GM18517 (cell line): Measurements from ENCODE around the gene BNIP2.
"Not testable (repeated sequence)": the region's sequence is repeated elsewhere in the genome, so short reads cannot be mapped to it uniquely, and the experiment has no call there.

Experiments
- ATAC-seq: cut with Tn5 transposase; IDR thresholded peaks from one replicate; pipeline ENCODE4 v1.9.1; 2021; ENCODE audit warnings: mild to moderate bottlenecking, moderate library complexity; ENCODE audit not compliant: unreplicated experiment

Gene BNIP2

DNA sequence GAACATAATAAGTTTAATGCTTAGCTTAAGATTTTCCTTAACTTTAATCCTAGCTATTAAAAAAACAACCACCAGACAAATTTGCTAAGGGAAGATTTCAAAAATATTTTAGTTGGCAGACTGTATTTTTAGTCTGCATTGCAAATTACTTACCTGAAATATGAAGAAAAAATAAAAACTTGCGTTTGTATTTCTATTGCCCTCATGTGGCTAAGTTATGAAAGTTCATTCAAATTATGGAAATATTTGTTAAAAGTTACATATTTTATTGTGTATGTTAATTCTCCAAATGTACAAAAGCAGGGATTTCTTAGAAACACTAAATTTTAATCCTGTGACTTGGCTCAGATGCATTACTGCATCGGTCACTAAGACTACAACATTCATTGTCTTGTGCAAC, 46.8 kb downstream of the BNIP2 start:
- no peak for ATAC-seq

DNA sequence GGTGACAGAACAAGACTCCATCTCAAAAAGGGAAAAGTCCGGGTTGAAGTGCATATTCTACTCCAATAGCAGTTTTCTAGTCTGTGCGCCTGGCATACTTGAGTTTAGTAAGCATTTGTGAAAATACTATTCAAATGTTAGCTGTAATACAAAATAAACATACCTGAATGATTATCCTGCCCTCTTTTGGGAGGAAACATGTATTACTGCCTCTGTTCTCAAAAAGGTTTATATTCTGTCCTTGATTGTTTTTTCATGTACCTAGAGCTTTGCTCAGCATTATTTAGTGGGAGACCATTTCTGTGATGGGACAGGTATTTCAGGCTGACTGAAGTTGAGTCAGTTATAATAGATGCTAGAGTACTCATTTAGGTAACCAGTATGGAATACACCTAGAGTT, 51.6 kb downstream of the BNIP2 start:
- not testable (repeated sequence) for ATAC-seq

DNA sequence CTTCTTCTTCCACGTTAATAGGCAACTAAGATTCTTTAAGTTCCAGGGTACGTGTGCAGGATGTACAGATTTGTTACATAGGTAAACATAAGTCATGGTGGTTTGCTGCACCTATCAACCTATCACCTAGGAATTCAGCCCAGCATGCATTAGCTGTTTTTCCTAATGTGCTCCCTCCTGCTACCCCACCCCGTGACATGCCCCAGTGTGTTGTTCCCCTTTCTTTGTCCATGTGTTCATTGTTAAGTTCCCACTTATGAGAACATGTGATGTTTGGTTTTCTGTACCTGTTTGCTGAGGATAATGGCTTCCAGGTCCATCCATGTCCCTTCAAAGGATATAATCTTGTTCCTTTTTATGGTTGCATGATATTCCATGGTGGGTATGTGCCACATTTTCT, 52.9 kb downstream of the BNIP2 start:
- no peak for ATAC-seq

DNA sequence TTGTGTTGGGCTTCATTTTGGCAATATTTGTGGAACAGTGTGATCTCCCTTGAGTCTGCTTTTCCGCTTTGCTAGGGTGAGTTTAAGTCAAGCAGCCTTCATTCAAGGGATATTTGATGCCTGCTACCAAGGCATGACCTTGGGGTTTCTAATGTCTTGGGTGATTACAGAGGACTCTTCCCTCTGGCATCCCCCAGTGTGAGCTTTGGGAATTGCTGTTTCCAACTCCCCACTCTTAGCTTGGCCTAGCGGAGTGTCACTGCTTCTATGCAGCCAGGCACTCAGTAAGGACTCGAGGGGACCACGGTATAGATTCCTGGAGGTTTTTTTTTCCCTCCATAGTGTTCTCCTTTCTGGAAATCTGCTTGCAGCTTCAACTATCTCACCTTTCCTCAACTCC, 56.4 kb downstream of the BNIP2 start:
- no peak for ATAC-seq

DNA sequence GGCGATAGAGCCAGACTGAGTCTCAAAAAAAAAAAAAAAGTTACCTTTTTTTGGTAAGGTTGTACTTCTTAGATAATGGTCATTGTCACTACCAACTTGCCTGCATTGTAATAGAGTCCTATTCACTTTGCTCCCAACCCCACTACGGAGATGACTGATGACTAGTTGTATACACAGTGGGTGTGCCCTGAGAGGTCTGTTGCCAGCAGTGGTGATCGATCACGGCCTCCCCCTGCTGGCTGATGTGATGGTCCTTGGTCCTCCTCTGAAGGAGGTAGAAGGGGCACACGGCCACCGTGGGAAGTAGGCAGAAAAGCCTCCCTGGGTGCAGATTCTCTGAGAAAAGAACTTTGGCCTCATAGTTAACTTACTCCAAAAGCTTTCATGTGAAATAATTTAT, 66.8 kb downstream of the BNIP2 start:
- no peak for ATAC-seq

DNA sequence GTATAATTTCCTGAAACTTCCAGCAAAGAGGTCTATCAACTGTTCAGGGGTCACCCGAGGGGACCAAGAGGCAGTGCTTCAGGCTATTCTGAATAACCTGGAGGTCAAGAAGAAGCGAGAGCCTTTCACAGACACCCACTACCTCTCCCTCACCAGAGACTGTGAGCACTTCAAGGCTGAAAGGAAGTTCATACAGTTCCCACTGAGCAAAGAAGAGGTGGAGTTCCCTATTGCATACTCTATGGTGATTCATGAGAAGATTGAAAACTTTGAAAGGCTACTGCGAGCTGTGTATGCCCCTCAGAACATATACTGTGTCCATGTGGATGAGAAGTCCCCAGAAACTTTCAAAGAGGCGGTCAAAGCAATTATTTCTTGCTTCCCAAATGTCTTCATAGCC, 70.7 kb downstream of the BNIP2 start:
- no peak for ATAC-seq

DNA sequence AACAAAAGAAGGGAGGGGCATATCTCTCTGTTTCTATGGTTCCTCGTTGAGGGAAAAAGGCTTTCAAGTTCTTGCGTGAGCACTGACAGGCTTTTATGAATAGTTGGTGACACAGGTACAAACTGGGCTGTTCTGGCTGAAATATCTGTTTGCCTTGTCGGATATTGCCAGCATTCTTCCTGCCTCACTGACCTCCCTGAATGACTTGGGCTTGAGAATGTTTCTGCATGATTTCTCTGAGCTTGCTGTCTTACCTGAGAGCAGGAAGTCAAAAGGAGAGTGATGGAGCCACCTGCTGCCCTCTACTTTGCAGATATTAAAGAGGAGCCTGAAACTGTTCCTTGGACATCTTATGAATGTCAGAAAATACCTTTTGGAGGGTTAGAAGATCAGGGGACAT, 72.7 kb downstream of the BNIP2 start:
- ATAC-seq, result no peak

DNA sequence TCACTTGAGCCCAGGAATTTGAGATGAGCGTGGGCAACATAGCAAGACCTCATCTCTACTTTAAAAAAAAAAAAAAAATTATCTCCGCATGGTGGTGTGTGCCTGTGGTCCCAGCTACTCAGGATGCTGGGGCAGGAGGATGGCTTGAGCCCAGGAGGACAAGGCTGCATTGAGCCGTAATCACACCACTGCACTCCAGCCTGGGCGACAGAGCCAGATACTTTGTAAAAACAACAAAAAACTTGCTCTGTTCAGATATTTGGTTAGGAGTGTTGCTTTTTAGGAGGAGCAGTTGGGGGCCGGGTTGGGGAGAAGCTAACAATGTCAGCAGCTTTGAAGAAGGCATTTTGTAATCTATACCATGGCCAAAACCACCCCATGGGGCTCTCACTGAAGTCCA, 73.5 kb downstream of the BNIP2 start:
- ATAC-seq, result no peak

DNA sequence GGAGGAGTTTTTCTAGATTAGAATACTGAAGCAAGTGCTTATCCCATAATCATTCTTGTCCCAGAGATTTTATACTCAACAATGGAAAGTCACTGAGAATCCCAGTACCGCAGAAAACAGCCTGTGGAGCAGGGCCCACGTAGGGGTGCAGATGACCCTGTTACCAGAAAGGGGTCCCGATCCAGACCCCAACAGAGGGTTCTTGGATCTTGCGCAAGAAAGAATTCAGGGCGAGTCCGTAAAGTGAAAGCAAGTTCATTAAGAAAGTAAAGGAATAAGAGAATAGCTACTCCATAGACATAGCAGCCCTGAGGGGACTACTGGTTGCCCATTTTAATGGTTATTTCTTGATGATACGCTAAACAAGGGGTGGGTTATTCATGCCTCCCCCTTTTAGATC, 75.0 kb downstream of the BNIP2 start:
- no peak for ATAC-seq

DNA sequence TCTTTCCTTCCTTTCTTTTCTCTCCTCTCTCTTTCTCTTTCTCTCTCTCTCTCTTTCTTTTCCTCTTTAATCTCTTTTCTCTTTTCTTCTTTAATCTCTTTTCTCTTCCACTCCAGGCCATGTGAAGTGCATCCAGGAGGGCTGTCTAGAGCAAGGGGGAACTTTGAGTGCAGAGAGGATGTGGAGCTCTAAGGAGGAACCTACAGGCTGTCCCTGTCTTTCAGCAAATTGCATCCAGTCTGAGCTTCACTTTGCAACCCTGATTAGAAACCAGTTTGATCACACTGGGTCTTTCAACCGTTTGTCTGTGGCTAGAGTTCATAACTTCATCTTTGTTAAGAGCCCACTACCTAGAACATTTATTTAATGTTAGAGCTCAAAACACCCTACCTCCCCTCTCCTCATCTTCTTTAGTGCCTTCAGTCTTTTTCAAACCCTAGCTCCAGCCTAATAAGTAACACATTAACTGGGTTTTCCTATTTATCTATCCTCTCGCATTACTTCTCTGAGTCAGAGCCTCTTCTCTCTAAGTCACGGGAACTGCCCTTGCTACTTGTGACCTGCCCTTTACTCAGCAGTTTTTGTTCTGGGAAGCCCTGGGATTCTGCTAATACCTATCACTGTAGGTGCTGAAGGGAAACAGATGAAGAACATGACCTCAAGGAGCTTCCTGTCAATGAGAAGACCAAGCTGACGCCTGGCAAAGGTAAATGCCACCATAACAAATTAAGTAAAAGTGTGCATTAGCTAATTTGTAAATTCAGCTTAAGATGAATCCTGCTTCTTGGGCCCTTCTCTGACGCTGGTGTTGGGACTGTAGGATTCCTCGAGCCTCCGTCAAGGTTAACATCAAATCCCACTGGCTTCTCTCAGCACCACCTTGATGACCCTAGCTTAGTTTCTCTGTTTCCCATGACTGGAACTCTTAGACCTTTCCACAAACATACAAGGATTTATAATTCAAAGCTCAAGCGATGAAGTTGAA, 77.6 kb downstream of the BNIP2 start, which contains the start of gene GCNT3:
Gene GCNT3 (plus strand): TSS at position 508 of the 985 bp plus-strand sequence. CDS start 6,456 bp downstream, outside the sequence.
- no peak for ATAC-seq

DNA sequence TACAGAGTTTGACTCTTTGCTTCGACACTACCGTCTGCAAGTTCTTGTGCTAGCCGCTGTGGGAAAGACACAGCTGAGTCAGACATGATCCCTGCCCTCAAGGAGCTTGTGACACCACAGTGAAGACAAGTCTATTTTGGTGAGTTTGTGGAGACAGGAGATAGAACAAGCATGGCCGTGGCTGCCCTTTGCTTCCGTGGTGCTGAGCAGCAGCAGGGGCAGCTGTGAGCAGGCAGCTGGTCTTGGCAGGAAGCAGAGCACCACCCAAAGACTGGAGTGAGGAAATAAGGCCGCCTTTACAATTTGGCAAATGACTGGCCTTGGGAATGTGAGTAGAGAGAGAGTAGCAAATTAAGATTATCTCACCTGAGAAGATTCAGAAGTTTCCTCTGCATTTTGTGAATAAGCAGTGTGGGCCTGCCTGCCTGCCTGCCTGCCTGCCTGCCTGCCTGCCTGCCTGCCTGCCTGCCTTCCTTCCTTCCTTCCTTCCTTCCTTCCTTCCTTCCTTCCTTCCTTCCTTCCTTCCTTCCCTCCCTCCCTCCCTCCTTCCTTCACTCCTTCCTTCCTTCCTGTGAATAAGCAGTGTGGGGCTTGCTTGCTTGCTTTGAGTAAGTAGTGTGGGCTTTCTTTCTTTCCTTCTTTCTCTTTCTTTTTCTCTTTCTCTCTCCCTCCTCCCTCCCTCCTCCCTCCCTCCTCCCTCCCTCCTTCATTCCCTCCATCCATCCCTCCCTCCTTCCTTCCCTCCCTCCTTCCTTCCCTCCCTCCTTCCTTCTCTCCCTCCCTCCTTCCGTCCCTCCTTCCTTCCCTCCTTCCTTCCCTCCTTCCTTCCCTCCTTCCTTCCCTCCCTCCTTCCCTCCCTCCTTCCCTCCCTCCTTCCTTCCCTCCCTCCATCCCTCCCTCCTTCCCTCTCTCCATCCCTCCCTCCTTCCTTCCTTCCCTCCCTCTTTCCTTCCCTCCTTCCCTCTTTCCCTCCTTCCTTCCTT, 79.1 kb downstream of the BNIP2 start:
- ATAC-seq, result no peak
